GM23338 (cell line): ENCODE data around the gene HSPA2. TPM values are rescaled to one million over a fixed set of nuclear protein-coding genes. Genes with fewer than 3 reads are reported as not detected.

Experiments
- CREB1 ChIP-seq: fragments of 250-450 bp; sonication (Bioruptor Pico); IDR thresholded peaks from 2 replicates; pipeline ENCODE4 v1.5.0; 2020; ENCODE audit warnings: low read depth, mild to moderate bottlenecking, moderate library complexity
- EZH2phosphoT487 ChIP-seq: fragments of 200-600 bp; sonication (generic); IDR thresholded peaks from one replicate; pipeline ENCODE4 v1.8.1; 2018; ENCODE audit warnings: antibody characterized with exemption; ENCODE audit not compliant: unreplicated experiment
- JUNB ChIP-seq: IDR thresholded peaks from one replicate; pipeline ENCODE4 v1.6.1; 2016; ENCODE audit warnings: antibody characterized with exemption; ENCODE audit not compliant: unreplicated experiment
- NANOG ChIP-seq: IDR thresholded peaks from 2 replicates; pipeline ENCODE4 v1.6.1; 2016; ENCODE audit warnings: antibody characterized with exemption, borderline replicate concordance
- POLR2AphosphoS5 ChIP-seq: IDR thresholded peaks from 2 replicates; pipeline ENCODE4 v1.6.1; 2016; ENCODE audit warnings: antibody characterized with exemption, low read depth
- ZNF331 ChIP-seq: fragments of 250-450 bp; sonication (Bioruptor Pico); IDR thresholded peaks from 2 replicates; pipeline ENCODE4 v1.5.0; 2020; ENCODE audit warnings: low read depth, mild to moderate bottlenecking, moderate library complexity
- polyA plus RNA-seq: library from polyadenylated mRNA; unstranded; fragments of >200 nt; fragmentation: Nextera tagmentation; extraction: Ambion mirVana; gene quantifications from 2 replicates; pipeline ENCODE4 v1.2.1, GENCODE V29; 2016
- total RNA-seq: library from RNA; depleted of rRNA; stranded (reverse); fragments of >200 nt; shearing (Covaris generic); gene quantifications from 2 replicates; pipeline ENCODE4 v1.2.3, GENCODE V29; 2014
- TF ChIP-seq, protein P1 (sequence below): fragments of 250-450 bp; sonication (Bioruptor Pico); IDR thresholded peaks from 2 replicates; pipeline ENCODE4 v1.5.0; 2020; ENCODE audit warnings: mild to moderate bottlenecking, moderate library complexity
- TF ChIP-seq, protein P2 (sequence below): IDR thresholded peaks from 2 replicates; pipeline ENCODE4 v1.6.1; 2016; ENCODE audit warnings: antibody characterized with exemption
- TF ChIP-seq, protein P3 (sequence below), 2 experiments: fragments of 200-600 bp in 1 of 2; sonication (generic) in 1 of 2; conservative IDR thresholded peaks; 2 replicates each; pipeline versions ENCODE4 v1.5.1 to v1.6.1; 2016 to 2017; ENCODE audit warnings: antibody characterized with exemption in 2 of 2, low read depth in 2 of 2, mild to moderate bottlenecking in 2 of 2, moderate library complexity in 1 of 2

The HSPA2 gene
- total and polyA plus RNA-seq, 2 experiments from 2014 or later, result 88.5 to 130 TPM

DNA sequence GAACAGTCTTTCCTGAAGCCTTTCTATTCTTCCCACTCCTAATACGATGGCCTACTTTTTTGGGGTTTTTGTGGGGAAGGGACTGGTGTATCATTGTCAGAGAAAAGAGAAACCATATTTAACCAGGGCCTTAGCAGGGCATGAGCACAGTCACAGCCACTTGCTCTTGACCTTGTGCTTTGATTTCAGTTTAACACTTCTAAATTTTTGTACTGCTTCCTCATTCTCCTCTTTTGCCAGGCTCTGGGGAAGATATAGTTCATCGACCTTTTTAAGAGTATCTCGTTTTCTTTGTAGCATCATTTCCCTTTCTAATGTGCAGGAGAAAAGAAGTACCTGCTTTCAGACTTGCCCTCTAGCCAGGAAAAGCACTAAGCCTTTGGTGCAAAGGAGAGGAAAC lies 33.8 kb upstream of the HSPA2 start (continued):
- TF ChIP-seq, protein P1, sequence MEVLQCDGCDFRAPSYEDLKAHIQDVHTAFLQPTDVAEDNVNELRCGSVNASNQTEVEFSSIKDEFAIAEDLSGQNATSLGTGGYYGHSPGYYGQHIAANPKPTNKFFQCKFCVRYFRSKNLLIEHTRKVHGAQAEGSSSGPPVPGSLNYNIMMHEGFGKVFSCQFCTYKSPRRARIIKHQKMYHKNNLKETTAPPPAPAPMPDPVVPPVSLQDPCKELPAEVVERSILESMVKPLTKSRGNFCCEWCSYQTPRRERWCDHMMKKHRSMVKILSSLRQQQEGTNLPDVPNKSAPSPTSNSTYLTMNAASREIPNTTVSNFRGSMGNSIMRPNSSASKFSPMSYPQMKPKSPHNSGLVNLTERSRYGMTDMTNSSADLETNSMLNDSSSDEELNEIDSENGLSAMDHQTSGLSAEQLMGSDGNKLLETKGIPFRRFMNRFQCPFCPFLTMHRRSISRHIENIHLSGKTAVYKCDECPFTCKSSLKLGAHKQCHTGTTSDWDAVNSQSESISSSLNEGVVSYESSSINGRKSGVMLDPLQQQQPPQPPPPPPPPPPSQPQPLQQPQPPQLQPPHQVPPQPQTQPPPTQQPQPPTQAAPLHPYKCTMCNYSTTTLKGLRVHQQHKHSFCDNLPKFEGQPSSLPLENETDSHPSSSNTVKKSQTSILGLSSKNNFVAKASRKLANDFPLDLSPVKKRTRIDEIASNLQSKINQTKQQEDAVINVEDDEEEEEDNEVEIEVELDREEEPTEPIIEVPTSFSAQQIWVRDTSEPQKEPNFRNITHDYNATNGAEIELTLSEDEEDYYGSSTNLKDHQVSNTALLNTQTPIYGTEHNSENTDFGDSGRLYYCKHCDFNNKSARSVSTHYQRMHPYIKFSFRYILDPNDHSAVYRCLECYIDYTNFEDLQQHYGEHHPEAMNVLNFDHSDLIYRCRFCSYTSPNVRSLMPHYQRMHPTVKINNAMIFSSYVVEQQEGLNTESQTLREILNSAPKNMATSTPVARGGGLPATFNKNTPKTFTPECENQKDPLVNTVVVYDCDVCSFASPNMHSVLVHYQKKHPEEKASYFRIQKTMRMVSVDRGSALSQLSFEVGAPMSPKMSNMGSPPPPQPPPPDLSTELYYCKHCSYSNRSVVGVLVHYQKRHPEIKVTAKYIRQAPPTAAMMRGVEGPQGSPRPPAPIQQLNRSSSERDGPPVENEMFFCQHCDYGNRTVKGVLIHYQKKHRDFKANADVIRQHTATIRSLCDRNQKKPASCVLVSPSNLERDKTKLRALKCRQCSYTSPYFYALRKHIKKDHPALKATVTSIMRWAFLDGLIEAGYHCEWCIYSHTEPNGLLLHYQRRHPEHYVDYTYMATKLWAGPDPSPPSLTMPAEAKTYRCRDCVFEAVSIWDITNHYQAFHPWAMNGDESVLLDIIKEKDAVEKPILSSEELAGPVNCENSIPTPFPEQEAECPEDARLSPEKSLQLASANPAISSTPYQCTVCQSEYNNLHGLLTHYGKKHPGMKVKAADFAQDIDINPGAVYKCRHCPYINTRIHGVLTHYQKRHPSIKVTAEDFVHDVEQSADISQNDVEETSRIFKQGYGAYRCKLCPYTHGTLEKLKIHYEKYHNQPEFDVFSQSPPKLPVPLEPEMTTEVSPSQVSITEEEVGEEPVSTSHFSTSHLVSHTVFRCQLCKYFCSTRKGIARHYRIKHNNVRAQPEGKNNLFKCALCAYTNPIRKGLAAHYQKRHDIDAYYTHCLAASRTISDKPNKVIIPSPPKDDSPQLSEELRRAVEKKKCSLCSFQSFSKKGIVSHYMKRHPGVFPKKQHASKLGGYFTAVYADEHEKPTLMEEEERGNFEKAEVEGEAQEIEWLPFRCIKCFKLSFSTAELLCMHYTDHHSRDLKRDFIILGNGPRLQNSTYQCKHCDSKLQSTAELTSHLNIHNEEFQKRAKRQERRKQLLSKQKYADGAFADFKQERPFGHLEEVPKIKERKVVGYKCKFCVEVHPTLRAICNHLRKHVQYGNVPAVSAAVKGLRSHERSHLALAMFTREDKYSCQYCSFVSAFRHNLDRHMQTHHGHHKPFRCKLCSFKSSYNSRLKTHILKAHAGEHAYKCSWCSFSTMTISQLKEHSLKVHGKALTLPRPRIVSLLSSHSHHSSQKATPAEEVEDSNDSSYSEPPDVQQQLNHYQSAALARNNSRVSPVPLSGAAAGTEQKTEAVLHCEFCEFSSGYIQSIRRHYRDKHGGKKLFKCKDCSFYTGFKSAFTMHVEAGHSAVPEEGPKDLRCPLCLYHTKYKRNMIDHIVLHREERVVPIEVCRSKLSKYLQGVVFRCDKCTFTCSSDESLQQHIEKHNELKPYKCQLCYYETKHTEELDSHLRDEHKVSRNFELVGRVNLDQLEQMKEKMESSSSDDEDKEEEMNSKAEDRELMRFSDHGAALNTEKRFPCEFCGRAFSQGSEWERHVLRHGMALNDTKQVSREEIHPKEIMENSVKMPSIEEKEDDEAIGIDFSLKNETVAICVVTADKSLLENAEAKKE (CRISPR knock-in tag), result no peak
- TF ChIP-seq, protein P2, sequence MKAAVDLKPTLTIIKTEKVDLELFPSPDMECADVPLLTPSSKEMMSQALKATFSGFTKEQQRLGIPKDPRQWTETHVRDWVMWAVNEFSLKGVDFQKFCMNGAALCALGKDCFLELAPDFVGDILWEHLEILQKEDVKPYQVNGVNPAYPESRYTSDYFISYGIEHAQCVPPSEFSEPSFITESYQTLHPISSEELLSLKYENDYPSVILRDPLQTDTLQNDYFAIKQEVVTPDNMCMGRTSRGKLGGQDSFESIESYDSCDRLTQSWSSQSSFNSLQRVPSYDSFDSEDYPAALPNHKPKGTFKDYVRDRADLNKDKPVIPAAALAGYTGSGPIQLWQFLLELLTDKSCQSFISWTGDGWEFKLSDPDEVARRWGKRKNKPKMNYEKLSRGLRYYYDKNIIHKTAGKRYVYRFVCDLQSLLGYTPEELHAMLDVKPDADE, result no peak
- TF ChIP-seq POLR2AphosphoS5, result no peak
- TF ChIP-seq ZNF331, result no peak
- no peak for TF ChIP-seq EZH2phosphoT487
- TF ChIP-seq NANOG, result no peak
- TF ChIP-seq, protein P3, sequence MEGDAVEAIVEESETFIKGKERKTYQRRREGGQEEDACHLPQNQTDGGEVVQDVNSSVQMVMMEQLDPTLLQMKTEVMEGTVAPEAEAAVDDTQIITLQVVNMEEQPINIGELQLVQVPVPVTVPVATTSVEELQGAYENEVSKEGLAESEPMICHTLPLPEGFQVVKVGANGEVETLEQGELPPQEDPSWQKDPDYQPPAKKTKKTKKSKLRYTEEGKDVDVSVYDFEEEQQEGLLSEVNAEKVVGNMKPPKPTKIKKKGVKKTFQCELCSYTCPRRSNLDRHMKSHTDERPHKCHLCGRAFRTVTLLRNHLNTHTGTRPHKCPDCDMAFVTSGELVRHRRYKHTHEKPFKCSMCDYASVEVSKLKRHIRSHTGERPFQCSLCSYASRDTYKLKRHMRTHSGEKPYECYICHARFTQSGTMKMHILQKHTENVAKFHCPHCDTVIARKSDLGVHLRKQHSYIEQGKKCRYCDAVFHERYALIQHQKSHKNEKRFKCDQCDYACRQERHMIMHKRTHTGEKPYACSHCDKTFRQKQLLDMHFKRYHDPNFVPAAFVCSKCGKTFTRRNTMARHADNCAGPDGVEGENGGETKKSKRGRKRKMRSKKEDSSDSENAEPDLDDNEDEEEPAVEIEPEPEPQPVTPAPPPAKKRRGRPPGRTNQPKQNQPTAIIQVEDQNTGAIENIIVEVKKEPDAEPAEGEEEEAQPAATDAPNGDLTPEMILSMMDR (conservative IDR thresholded peaks at IDR 0.05; ENCODE audit: low read depth in 2 of 2), result no peak
- TF ChIP-seq JUNB, result no peak
- TF ChIP-seq CREB1, result no peak
